Retina (tissue), 1 donor: ENCODE measurements around the gene GRK5.

Source experiments
- DNase-seq: peaks from one replicate; pipeline ENCODE4 v3.0.0-alpha.2; 2016

Gene GRK5

DNA sequence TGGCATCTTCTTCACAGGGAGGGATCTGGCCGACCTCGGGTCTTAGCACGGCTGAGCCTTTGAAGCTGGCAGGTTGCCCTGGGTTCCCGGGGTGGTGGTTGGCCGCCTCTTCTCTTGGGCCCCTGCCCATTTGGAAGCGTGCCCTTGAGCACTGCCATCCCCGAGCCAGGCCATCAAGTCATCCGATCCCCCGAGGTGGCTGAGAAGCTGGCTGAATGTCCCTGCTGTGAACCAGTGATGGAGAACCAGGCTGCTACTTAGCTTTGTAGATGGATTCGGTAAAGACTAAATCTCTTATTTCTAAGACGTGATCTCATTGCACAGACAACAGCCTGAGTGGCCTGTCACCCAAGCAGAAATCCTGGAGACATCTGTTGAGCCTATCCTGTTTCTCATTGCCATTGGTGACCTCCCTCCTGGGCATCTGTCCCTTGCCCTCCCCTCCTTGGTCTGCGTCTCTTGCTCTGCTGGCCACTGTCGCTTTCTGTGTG lies 74.3 kb downstream of the GRK5 start:
- no peak for DNase-seq

DNA sequence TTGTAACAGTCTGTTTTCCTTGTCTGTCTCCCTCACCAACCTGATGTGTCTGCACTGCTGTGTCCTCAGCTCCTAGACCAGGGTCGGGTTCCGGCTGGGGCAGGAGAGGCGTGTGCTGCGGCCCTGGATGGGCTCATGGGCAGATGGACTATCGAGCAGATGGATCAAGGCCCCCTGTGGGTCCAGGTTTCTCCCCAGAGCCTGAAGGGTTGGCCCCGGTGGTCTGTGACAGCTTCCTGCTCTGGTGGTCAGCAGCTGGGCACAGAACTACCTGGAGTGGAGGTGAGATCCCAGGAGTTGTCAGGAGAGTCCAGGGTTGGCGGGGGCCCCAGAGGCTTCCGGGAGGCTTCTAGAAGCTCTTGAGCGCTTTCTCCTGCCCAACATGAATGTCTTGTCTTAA lies 75.1 kb downstream of the GRK5 start:
- DNase-seq, result no peak

DNA sequence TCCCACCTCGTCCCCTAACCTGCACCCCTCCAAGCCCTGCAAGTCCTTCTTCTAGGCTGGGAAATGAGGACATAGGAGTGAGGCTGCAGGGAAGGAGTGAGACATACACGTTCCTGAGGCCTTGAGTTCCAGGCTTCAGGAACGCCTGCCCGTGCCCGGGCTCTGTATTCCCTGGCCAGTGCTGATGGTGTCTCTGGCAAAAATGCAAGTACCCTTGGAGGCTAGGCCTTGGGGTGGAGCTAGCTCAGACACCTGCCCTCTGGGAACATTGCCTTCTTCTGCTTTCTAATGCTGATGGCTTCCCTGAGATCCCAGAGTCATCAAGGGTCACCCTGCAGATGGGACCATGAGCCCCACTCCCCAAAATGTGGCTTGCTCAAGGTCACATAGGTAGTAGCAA lies 76.0 kb downstream of the GRK5 start:
- no peak for DNase-seq

- DNase-seq, result no peak
Observed at GRCh38 chr10:119283818-119284217, 76.4 kb downstream of the GRK5 start.

DNA sequence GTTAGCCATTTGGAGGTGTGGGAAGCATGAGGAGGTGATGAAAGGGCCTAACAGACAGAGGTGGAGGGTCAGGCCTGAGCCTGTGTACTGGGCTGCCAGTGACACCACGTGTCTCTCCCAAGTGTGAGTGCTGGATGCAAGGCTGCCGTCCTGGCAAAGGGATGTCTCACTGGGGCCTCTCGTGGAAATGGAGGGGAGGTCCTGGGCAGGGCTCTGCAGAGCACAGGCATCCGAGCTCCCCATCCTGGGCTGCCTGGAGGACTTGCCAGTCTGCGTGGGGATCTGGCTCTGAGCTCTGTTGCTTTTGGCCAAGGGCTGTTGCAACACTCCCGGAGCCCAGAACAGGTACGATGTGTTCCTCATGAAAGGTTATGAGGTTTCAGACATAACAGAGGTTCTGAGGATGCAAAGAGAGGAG lies 77.3 kb downstream of the GRK5 start:
- no peak for DNase-seq

DNA sequence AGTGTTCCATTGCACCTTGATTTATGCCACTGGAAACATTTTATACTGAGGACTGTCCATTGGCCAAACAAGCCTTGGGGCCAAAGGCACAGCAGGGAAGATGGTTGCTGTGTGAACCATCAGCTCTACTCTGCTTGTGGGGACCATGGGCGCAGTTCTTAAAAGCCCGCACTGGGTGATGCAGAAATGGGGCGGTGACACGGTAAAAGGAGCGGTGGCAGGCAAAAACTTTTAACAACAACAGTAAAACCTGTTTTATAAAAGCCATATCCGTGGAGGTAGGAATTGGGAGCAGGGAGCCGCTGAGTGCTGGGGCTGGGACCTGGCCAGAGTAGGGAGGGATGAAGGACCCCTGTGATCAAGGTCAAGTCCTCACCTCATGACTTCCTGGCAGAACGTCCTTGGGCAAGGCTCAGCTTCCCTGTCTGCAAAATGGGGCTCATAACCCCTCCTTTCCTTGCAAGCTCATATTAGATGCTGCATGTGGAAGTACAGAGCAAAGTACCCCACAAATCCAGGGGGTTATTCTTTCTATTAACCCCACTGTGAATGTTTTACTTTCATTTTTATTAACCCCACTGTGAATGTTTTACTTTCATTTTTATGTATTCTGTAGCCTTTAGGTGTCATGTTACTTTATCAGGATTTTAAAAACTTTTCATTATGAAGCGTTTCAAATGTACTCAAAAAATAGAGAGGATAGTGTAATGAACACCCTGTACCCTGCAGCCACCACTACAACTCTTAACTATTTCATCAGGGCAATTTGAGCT lies 78.3 kb downstream of the GRK5 start:
- DNase-seq, result no peak

GRCh38 chr10:119286516-119286915 lies 79.1 kb downstream of the GRK5 start:
- no peak for DNase-seq

DNA sequence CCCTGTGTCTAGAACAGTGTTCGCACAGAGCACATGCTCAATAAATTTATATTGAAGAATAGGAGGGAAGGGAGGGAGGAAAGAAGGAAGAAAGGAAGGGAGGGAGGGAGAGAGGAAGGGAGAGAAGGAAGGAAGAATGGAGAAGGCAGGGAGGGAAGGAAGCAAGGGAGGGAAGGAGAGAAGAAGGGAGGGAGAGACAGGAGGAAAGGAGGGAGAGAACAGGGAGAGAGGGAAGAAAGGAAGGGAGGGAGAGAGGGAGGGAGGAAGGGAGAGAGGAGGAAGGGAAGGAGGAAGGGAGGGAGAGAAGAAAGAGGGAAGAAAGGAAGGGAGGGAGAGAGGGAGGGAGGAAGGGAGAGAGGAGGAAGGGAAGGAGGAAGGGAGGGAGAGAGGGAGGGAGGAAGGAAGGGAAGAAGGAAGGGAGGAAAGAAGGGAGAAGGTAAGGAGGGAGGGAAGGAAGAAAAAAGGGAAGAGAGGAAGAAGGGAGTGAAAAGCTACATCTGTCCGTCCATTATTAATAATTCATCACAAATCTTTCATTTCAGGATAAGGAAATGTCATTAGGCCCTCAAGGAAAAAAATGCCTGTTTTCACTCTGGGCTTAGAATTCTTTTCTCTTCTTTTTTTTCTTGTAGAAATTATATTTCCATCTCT lies 79.7 kb downstream of the GRK5 start:
- no peak for DNase-seq

- DNase-seq, result no peak
Observed at GRCh38 chr10:119288574-119289001, 81.2 kb downstream of the GRK5 start.

- no peak for DNase-seq
Observed at GRCh38 chr10:119289227-119289920, 82.0 kb downstream of the GRK5 start.

DNA sequence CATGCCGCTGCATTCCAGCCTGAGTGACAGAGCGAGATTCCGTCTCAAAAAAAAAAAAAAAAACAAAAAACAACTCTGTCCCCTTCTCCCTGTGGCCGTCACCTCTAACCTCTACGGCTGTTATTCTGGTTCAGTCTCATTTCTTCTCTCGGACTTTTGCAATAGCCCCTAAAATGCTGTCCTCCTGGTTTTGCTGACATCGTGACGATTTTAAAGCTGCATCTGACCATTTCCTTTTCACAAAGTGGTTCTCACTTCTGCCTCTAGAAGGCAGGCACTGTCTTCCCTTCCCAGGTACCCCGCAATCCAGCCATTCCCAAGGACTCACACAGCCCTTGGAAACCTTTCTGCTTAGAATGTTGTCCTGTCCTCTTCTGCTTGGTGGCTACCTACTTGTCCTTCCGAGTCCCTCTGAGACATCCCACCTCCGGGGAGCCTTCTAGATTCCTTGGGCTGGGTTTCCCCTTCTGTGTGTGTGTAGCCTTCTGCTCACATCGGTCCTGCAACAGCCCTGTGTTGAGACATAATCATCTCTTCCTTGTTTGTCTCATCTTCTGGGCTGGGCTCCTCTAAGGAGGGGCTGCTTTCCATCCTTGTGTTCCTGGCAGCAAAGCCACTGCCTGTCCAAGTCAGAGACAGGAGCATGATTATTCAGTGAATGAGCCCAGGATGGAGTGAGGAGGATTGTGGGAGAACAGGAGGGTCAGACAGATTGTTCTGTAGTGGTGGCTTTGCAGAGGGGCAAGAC lies 83.1 kb downstream of the GRK5 start:
- DNase-seq, result no peak

DNA sequence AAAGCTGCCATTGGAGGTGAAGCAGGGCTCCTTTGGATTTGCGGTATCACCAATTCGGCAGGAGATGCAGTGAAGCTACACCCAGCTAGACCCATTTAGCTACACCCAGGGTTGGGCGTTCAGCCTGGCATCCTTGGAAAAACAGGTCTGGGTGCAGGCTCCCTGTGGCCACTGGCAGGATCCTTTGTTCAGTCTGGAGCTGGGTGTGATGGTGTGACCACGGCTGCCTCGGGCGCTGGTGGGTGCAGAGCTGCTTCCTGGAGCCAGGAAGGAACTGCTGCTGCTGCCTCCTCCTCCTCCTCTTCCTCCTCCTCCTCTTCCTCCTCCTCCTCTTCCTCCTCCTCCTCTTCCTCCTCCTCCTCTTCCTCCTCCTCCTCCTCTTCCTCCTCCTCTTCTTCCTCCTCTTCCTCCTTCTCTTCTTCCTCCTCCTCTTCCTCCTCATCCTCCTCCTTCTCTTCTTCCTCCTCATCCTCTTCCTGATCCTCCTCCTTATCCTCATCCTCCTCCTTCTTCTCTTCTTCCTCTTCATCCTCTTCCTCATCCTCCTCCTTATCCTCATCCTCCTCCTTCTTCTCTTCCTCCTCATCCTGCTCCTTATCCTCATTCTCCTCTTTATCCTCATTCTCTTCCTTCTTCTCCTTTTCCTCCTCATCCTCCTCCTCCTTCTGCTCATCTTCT lies 84.0 kb downstream of the GRK5 start:
- DNase-seq, result no peak

DNA sequence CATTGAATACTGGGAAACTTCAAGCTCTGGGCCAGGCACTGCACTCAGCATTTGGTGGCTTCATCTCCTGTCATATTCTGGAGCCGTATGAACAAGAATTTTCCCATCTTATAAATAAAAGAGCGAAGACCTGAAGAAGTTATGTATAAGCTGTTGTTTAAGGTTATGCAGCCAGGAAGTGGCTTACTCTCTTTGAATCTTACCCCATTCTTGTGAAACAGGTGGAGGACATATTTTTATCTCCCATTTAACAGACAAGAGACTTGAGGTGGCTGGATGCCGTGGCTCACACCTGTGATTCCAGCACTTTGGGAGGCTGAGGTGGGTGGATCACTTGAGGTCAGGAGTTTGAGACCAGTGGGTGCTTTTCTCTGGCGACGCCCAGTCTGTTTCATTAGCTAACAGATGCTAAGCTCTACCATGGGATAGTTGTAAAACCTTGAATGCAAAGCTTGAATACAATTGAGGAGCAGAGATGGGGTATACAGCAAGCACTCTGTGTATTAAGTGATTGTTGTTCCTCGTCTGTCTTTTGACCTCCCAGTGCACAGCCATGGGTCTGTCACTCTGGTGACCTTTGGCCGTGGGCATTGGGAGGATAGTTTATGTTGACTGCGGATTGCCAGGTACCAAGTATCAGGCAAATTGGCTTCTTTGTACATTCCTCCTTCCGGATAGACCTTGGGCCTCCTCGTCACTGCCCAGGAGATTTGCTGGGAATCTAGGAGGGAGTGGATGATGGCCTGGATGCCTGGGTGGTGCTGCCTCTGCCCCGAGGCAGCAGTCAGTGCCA lies 85.8 kb downstream of the GRK5 start:
- no peak for DNase-seq

DNA sequence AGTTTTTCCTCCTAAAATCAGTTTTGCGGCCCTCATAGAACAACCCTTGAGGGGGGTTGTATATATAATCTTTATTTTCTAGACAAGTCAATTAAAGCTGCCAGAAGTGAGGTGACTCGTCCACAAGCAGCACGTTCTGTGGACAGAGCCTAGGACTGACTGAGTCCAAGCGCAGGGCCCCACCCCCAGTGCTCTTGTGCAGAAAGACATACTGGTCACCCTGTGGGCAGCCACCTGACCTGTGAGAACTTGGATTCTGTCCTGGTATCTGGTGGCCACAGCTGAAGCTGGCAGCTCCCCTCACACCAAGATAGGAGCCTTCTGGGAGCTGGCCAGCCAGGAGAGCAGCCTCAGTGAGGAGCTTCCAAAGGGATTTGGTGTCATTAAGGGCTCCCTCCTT lies 89.3 kb downstream of the GRK5 start:
- no peak for DNase-seq

- DNase-seq, result no peak
Observed at GRCh38 chr10:119297207-119297968, 90.0 kb downstream of the GRK5 start.

DNA sequence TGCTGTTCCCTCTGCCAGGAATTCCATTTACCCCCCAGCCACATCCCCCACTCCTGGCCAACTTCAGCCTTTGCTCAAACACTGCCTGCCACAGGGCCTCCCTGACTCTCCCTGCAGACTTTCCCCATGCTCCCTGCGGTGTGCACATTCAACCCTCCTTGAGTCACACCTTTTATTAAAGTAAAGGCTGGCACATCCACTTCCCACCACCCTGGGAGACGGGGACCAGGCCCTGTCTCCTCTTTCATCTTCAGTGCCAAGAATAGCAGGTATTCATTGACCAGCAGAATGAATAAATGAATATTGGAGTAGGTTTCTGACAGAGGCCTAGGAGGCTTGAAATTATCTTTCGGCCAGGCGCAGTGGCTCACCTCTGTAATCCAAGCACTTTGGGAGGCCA lies 91.4 kb downstream of the GRK5 start:
- DNase-seq, result no peak

DNA sequence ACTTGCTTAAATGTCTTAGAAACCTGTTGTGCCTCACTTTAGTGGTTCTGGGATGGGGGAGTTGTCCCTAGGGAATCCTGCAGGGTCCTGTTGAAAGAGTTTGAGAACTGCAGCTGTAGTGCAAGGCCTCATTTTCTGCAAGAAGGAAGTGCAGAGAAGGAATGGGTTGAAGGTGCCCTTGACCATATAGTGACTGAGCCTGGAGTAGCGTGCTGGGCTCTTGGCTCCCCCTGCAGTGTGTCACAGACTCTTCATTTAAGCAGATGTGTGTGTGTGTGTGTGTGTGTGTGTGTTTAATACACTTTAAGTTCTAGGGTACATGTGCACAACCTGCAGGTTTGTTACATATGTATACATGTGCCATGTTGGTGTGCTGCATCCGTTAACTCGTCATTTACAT lies 92.2 kb downstream of the GRK5 start:
- no peak for DNase-seq

DNA sequence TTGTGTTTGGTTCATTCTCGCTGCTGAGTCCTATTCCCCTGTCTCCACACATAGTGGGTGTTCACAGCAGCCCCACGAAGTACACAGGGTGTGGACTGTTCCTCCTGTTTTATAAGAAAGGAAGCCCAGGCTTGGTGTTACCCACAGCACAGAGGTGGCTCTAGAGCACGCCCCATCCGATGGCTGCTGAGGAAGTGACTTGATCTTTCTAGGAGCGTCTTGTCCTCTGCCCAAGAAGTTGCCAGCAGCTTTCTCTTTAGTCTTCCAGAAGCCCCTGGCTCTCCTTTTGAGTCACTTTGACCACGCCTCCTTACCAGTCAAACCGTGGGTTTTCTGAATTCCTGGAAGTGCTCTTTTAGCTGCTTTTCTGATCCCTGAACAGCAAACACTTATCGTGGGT lies 94.0 kb downstream of the GRK5 start:
- no peak for DNase-seq

GRCh38 chr10:119302172-119302571 lies 94.8 kb downstream of the GRK5 start:
- no peak for DNase-seq

DNA sequence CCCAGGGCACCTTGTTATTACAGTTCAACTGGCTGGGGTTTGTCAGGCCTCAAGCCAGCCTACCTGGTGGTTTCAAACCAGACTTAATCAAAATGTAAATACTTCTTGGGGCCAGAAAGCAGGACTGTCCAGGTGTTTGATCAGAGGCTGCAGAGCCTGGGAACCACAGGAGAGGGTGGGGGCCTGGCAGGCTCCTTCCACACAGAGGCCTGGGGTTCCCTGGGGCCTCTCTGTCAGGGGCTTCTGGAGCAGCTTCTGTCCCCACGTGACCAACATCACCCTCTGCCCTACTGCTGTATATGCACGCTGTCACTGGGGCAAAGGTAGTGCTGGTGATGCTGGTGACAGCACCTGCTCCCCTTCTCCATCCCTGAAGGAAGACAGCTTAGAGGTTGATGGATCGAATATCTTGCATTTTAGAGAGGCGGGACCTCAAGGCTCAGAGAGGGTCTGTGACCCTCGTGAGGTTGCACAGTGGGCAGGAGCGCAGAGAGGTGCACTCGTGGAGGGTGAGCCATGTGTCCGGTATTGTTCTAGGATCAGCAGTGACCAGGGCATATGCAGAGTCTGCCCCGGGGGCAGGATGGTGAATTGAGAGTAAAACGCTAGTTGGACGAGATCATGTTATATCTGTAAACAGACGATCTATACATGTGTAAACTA lies 95.4 kb downstream of the GRK5 start:
- DNase-seq, result no peak
